GM19043 (cell line): Measurements from ENCODE around the gene PCSK5.
"Not testable (repeated sequence)": the region's sequence is repeated elsewhere in the genome, so short reads cannot be mapped to it uniquely, and the experiment has no call there.

Experiments
- ATAC-seq: cut with Tn5 transposase; IDR thresholded peaks from one replicate; pipeline ENCODE4 v1.9.1; 2021; ENCODE audit warnings: low read depth; ENCODE audit not compliant: unreplicated experiment

PCSK5 gene

GRCh38 chr9:75960551-75960950 lies 70.1 kb downstream of the PCSK5 start:
- no peak for ATAC-seq

- ATAC-seq, result no peak
Observed at GRCh38 chr9:75962013-75962661, 71.7 kb downstream of the PCSK5 start.

- ATAC-seq, result no peak
Observed at GRCh38 chr9:75962662-75963036, 72.2 kb downstream of the PCSK5 start.

- ATAC-seq, result not testable (repeated sequence)
Observed at GRCh38 chr9:75963321-75963720, 72.8 kb downstream of the PCSK5 start.

GRCh38 chr9:75964427-75964826 lies 74.0 kb downstream of the PCSK5 start:
- no peak for ATAC-seq

GRCh38 chr9:75965231-75965630 lies 74.8 kb downstream of the PCSK5 start:
- ATAC-seq, result no peak

- ATAC-seq, result no peak
Observed at GRCh38 chr9:75967556-75967955, 77.1 kb downstream of the PCSK5 start.

- ATAC-seq, result no peak
Observed at GRCh38 chr9:75974016-75974766, 83.7 kb downstream of the PCSK5 start.

- ATAC-seq, result no peak
Observed at GRCh38 chr9:75975071-75975470, 84.6 kb downstream of the PCSK5 start.

GRCh38 chr9:75976549-75976948 lies 86.1 kb downstream of the PCSK5 start:
- ATAC-seq, result no peak

GRCh38 chr9:75979362-75979761 lies 88.9 kb downstream of the PCSK5 start:
- no peak for ATAC-seq

- no peak for ATAC-seq
Observed at GRCh38 chr9:75983319-75984045, 93.0 kb downstream of the PCSK5 start.

- ATAC-seq, result no peak
Observed at GRCh38 chr9:75985515-75985914, 95.0 kb downstream of the PCSK5 start.

- no peak for ATAC-seq
Observed at GRCh38 chr9:75988663-75989062, 98.2 kb downstream of the PCSK5 start.

GRCh38 chr9:75990156-75990555 lies 99.7 kb downstream of the PCSK5 start:
- no peak for ATAC-seq

GRCh38 chr9:75990576-75991304 lies 100.3 kb downstream of the PCSK5 start:
- ATAC-seq, result no peak

- no peak for ATAC-seq
Observed at GRCh38 chr9:75992482-75993206, 102.2 kb downstream of the PCSK5 start.

- ATAC-seq, result no peak
Observed at GRCh38 chr9:75993434-75993833, 103.0 kb downstream of the PCSK5 start.

GRCh38 chr9:75995066-75995465 lies 104.6 kb downstream of the PCSK5 start:
- no peak for ATAC-seq

- ATAC-seq, result no peak
Observed at GRCh38 chr9:75996726-75997125, 106.3 kb downstream of the PCSK5 start.
